Mesenchymal stem cell (in vitro differentiated cells and primary cell): ENCODE data around the gene AMELX.

Experiments used
- DNase-seq: peaks from one replicate; pipeline ENCODE4 v3.0.0-alpha.2; 2013
- H2AFZ ChIP-seq: one replicate; pipeline ENCODE4 v1.6.1; 2013; ENCODE audit warnings: low read depth, mild to moderate bottlenecking, control low read depth, inconsistent platforms, low read length, moderate library complexity
- H2AK5ac ChIP-seq: 2 replicates; pipeline ENCODE4 v1.6.1; 2013; ENCODE audit warnings: low read length, moderate library complexity, mild to moderate bottlenecking, inconsistent platforms; ENCODE audit not compliant: severe bottlenecking
- H2BK120ac ChIP-seq: one replicate; pipeline ENCODE4 v1.6.1; 2013; ENCODE audit warnings: low read depth, mild to moderate bottlenecking, inconsistent platforms, low read length, moderate library complexity
- H2BK12ac ChIP-seq, 2 experiments: one replicate each; pipeline ENCODE4 v1.6.1; 2013; ENCODE audit warnings: inconsistent platforms in 2 of 2, low read length in 2 of 2, mild to moderate bottlenecking in 2 of 2, moderate library complexity in 2 of 2, control low read depth in 1 of 2
- H2BK15ac ChIP-seq: one replicate; pipeline ENCODE4 v1.6.1; 2013; ENCODE audit warnings: mild to moderate bottlenecking, low read depth, inconsistent platforms; ENCODE audit not compliant: poor library complexity, severe bottlenecking
- H2BK5ac ChIP-seq: 2 replicates; pipeline ENCODE4 v1.6.1; 2013; ENCODE audit warnings: low read depth, mild to moderate bottlenecking, low read length, control low read depth, inconsistent platforms; ENCODE audit not compliant: poor library complexity, severe bottlenecking
- H3K14ac ChIP-seq, 2 experiments: one replicate each; pipeline ENCODE4 v1.6.1; 2013; ENCODE audit warnings: inconsistent platforms in 2 of 2, low read length in 2 of 2, control low read depth in 1 of 2, mild to moderate bottlenecking in 1 of 2, moderate library complexity in 1 of 2
- H3K18ac ChIP-seq, 2 experiments: one replicate each; pipeline ENCODE4 v1.6.1; 2013; ENCODE audit warnings: inconsistent platforms in 2 of 2, low read length in 2 of 2, control low read depth in 1 of 2, low read depth in 1 of 2, mild to moderate bottlenecking in 1 of 2
- H3K23ac ChIP-seq, 2 experiments: one replicate each; pipeline ENCODE4 v1.6.1; 2013; ENCODE audit warnings: inconsistent platforms in 2 of 2, low read length in 2 of 2, mild to moderate bottlenecking in 2 of 2, moderate library complexity in 2 of 2, control low read depth in 1 of 2
- H3K27ac ChIP-seq: 2 replicates; pipeline ENCODE4 v1.5.1; 2013; ENCODE audit warnings: mild to moderate bottlenecking, moderate library complexity, low read length, control low read depth, inconsistent platforms; ENCODE audit not compliant: poor library complexity, severe bottlenecking
- H3K27me3 ChIP-seq, 2 experiments: 2 replicates each; pipeline versions ENCODE4 v1.6.1 to v1.7.0; 2013; ENCODE audit warnings: low read length in 2 of 2, mild to moderate bottlenecking in 2 of 2, moderate library complexity in 2 of 2, control low read depth in 1 of 2, inconsistent platforms in 1 of 2; ENCODE audit not compliant: control insufficient read depth in 1 of 2, insufficient read depth in 1 of 2
- H3K36me3 ChIP-seq, 2 experiments: 2 replicates each; pipeline versions ENCODE4 v1.6.1 to v1.7.0; 2013; ENCODE audit warnings: low read length in 2 of 2, control low read depth in 1 of 2, inconsistent platforms in 1 of 2, low read depth in 1 of 2, mild to moderate bottlenecking in 1 of 2; ENCODE audit not compliant: insufficient read depth in 2 of 2, control insufficient read depth in 1 of 2
- H3K4ac ChIP-seq, 2 experiments: one replicate each; pipeline ENCODE4 v1.6.1; 2013; ENCODE audit warnings: inconsistent platforms in 2 of 2, low read length in 2 of 2, mild to moderate bottlenecking in 2 of 2, moderate library complexity in 2 of 2, control low read depth in 1 of 2, low read depth in 1 of 2
- H3K4me1 ChIP-seq: 2 replicates; pipeline ENCODE4 v1.6.1; 2013; ENCODE audit warnings: low read depth, low read length, control low read depth; ENCODE audit not compliant: control insufficient read depth, insufficient read depth
- H3K4me2 ChIP-seq: 2 replicates; pipeline ENCODE4 v1.6.1; 2013; ENCODE audit warnings: low read length, mild to moderate bottlenecking, inconsistent platforms; ENCODE audit not compliant: poor library complexity, severe bottlenecking
- H3K4me3 ChIP-seq, 2 experiments: 2 replicates each; pipeline versions ENCODE4 v1.5.1 to v1.7.0; 2013; ENCODE audit warnings: low read length in 2 of 2, mild to moderate bottlenecking in 2 of 2, control low read depth in 1 of 2, low read depth in 1 of 2; ENCODE audit not compliant: insufficient read depth in 1 of 2
- H3K79me1 ChIP-seq: replicated peaks from 2 replicates; pipeline ENCODE4 v1.6.1; 2013; ENCODE audit warnings: mild to moderate bottlenecking, control low read depth, low read length, inconsistent platforms; ENCODE audit not compliant: poor library complexity, severe bottlenecking
- H3K9ac ChIP-seq: 2 replicates; pipeline ENCODE4 v1.7.0; 2013; ENCODE audit warnings: mild to moderate bottlenecking, low read length, moderate library complexity
- H3K9me3 ChIP-seq: 2 replicates; pipeline ENCODE4 v1.7.0; 2013; ENCODE audit warnings: mild to moderate bottlenecking, low read length; ENCODE audit not compliant: control insufficient read depth
- H4K8ac ChIP-seq: one replicate; pipeline ENCODE4 v1.6.1; 2013; ENCODE audit warnings: inconsistent platforms, mild to moderate bottlenecking, low read length, moderate library complexity
- H4K91ac ChIP-seq: one replicate; pipeline ENCODE4 v1.6.1; 2013; ENCODE audit warnings: mild to moderate bottlenecking, low read length, inconsistent platforms
- WGBS: methylation state at CpG from one replicate; pipeline ENCODE4 v1.1.7; 2013; ENCODE audit warnings: mixed read lengths; 5-methylcytosine and 5-hydroxymethylcytosine counted together

AMELX gene

GRCh38 chrX:11346121-11346682 lies 53.0 kb downstream of the AMELX start:
- Histone ChIP-seq H3K36me3 (no peaks in the 10 kb centered on the region), H3K9ac (no peak overlapping the region), H3K79me1 (no peaks in the 10 kb centered on the region), H4K8ac (no peak overlapping the region), H2BK120ac (no peak overlapping the region), H3K4ac (no peak overlapping the region), H3K4me1 (no peaks in the 10 kb centered on the region), H3K23ac (no peak overlapping the region), H2AFZ (no peak overlapping the region), H3K4me3 (no peak overlapping the region), H3K27me3 (no peaks in the 10 kb centered on the region), H3K18ac (no peak overlapping the region), H3K4me2 (no peak overlapping the region), H2BK15ac (no peak overlapping the region), H2AK5ac (no peak overlapping the region), H2BK5ac (no peak overlapping the region), H4K91ac (no peak overlapping the region), H3K14ac (no peak overlapping the region), H3K27ac (no peak overlapping the region), H2BK12ac (no peak overlapping the region), H3K9me3 (no peaks in the 10 kb centered on the region)
- WGBS, result 82% methylated on average over 2 of the region's 2 CpGs
- DNase-seq, result no peak

GRCh38 chrX:11347300-11347699 lies 54.1 kb downstream of the AMELX start:
- no peaks in the 10 kb centered on the region for H3K9me3 ChIP-seq
- no peak overlapping the region for H4K91ac ChIP-seq
- no peak overlapping the region for H3K27ac ChIP-seq
- H3K4me2 ChIP-seq, result no peak overlapping the region
- H2BK15ac ChIP-seq, result no peak overlapping the region
- no peak overlapping the region for H2BK12ac ChIP-seq
- H3K4ac ChIP-seq, result no peak overlapping the region
- H3K4me1 ChIP-seq, result no peaks in the 10 kb centered on the region
- no peaks in the 10 kb centered on the region for H3K79me1 ChIP-seq
- H3K14ac ChIP-seq, result no peak overlapping the region
- no peak overlapping the region for H3K23ac ChIP-seq
- no peak overlapping the region for H3K4me3 ChIP-seq
- no peaks in the 10 kb centered on the region for H3K27me3 ChIP-seq
- no peaks in the 10 kb centered on the region for H3K36me3 ChIP-seq
- no peak overlapping the region for H2AFZ ChIP-seq
- H3K18ac ChIP-seq, result no peak overlapping the region
- no peak overlapping the region for H2BK120ac ChIP-seq
- H2BK5ac ChIP-seq, result no peak overlapping the region
- H3K9ac ChIP-seq, result no peak overlapping the region
- 83% methylated on average over 1 of the region's 3 CpGs for whole genome bisulfite sequencing
- no peak overlapping the region for H2AK5ac ChIP-seq
- H4K8ac ChIP-seq, result no peak overlapping the region
- no peak for DNase-seq

- Histone ChIP-seq H3K14ac (no peak overlapping the region), H3K9me3 (no peaks in the 10 kb centered on the region), H2AK5ac (no peak overlapping the region), H3K4me1 (no peaks in the 10 kb centered on the region), H3K9ac (no peak overlapping the region), H3K27ac (no peak overlapping the region), H2BK5ac (no peak overlapping the region), H3K4me2 (no peak overlapping the region), H2BK15ac (no peak overlapping the region), H3K27me3 (no peaks in the 10 kb centered on the region), H2AFZ (no peak overlapping the region), H4K8ac (no peak overlapping the region), H3K4ac (no peak overlapping the region), H4K91ac (no peak overlapping the region), H3K79me1 (no peaks in the 10 kb centered on the region), H2BK12ac (no peak overlapping the region), H3K23ac (no peak overlapping the region), H3K36me3 (no peaks in the 10 kb centered on the region), H2BK120ac (no peak overlapping the region), H3K4me3 (no peak overlapping the region), H3K18ac (no peak overlapping the region)
- no CpG with 5 or more reads among the region's 1 CpG for WGBS
- DNase-seq, result no peak
These were observed 55.8 kb downstream of the AMELX start for GRCh38 chrX:11349020-11349419.

- H3K14ac ChIP-seq, result no peak overlapping the region
- no peak overlapping the region for H2BK5ac ChIP-seq
- H3K36me3 ChIP-seq, result no peaks in the 10 kb centered on the region
- no peak overlapping the region for H3K23ac ChIP-seq
- H2BK120ac ChIP-seq, result no peak overlapping the region
- no peak overlapping the region for H3K27ac ChIP-seq
- H3K4me2 ChIP-seq, result no peak overlapping the region
- no peak overlapping the region for H4K91ac ChIP-seq
- DNase-seq, result no peak
- no peak overlapping the region for H2BK12ac ChIP-seq
- H3K4ac ChIP-seq, result no peak overlapping the region
- H3K27me3 ChIP-seq, result no peaks in the 10 kb centered on the region
- H3K4me1 ChIP-seq, result no peaks in the 10 kb centered on the region
- H3K79me1 ChIP-seq, result no peaks in the 10 kb centered on the region
- no peak overlapping the region for H3K4me3 ChIP-seq
- H2BK15ac ChIP-seq, result no peak overlapping the region
- no peak overlapping the region for H4K8ac ChIP-seq
- H2AFZ ChIP-seq, result no peak overlapping the region
- no peak overlapping the region for H2AK5ac ChIP-seq
- H3K9me3 ChIP-seq, result no peaks in the 10 kb centered on the region
- peak overlapping the region; percentile 81 for H3K9ac ChIP-seq
- WGBS, result no CpG with 5 or more reads among the region's 2 CpGs
- H3K18ac ChIP-seq, result peak overlapping the region in 1 of 2 experiments; percentile 21
These were observed 56.6 kb downstream of the AMELX start for GRCh38 chrX:11349661-11350337.
